CD4-positive, alpha-beta T cell (primary cell): Measurements from ENCODE around the gene DNAAF5. TPM values are rescaled to one million over a fixed set of nuclear protein-coding genes. Genes with fewer than 3 reads are reported as not detected.

Source experiments
- ATAC-seq: fragments of 200-7000 bp; cut with Tn5 transposase; one replicate; pipeline ENCODE4 v1.10.0; 2022; ENCODE audit warnings: mild to moderate bottlenecking; ENCODE audit not compliant: poor library complexity
- CTCF ChIA-PET: fragments of 350-600 bp; sonication (Branson Sonifier 250); formaldehyde crosslinking; loops from one replicate; lab custom pipeline; 2021; ENCODE audit warnings: antibody characterized with exemption, inconsistent platforms; lab: Charles Lee
- POLR2A ChIA-PET: fragments of 350-600 bp; sonication (Branson Sonifier 250); formaldehyde crosslinking; loops from one replicate; lab custom pipeline; 2021; ENCODE audit warnings: antibody characterized with exemption, inconsistent platforms; lab: Charles Lee
- DNase-seq, 14 experiments: peaks; one replicate each; pipeline ENCODE4 v3.0.0-alpha.2; 2013 to 2020; ENCODE audit warnings: mixed read lengths in 2 of 14
- H3K27ac ChIP-seq, 2 donors: one replicate each; pipeline versions ENCODE4 v1.5.1 to v1.7.0; 2013; ENCODE audit warnings: low read length in 2 of 2, low read depth in 1 of 2, mild to moderate bottlenecking in 1 of 2
- H3K27me3 ChIP-seq, 2 experiments: 1 replicate in 1 of 2; 2 replicates in 1 of 2; pipeline versions ENCODE4 v1.6.1 to v1.7.0; 2013; ENCODE audit warnings: low read length in 2 of 2, control low read depth in 1 of 2, mild to moderate bottlenecking in 1 of 2, moderate library complexity in 1 of 2; ENCODE audit not compliant: insufficient read depth in 2 of 2, control insufficient read depth in 1 of 2
- H3K36me3 ChIP-seq: one replicate; pipeline ENCODE4 v1.6.1; 2013; ENCODE audit warnings: low read length, control low read depth; ENCODE audit not compliant: insufficient read depth
- H3K4me1 ChIP-seq: one replicate; pipeline ENCODE4 v1.6.1; 2013; ENCODE audit warnings: low read length, control low read depth; ENCODE audit not compliant: insufficient read depth
- H3K4me3 ChIP-seq: one replicate; pipeline ENCODE4 v1.5.1; 2013; ENCODE audit warnings: mild to moderate bottlenecking, low read length, moderate library complexity
- H3K9me3 ChIP-seq, 2 experiments: 1 replicate in 1 of 2; 2 replicates in 1 of 2; pipeline versions ENCODE4 v1.6.1 to v1.7.0; 2013; ENCODE audit warnings: low read length in 2 of 2, mild to moderate bottlenecking in 2 of 2, control low read depth in 1 of 2, moderate library complexity in 1 of 2; ENCODE audit not compliant: control insufficient read depth in 1 of 2, insufficient read depth in 1 of 2
- H3K27ac Mint-ChIP-seq: one replicate; pipeline ENCODE4 v1.8.0; 2020; ENCODE audit warnings: mixed read lengths
- H3K27me3 Mint-ChIP-seq: one replicate; pipeline ENCODE4 v1.8.0; 2021; ENCODE audit warnings: mixed read lengths
- H3K36me3 Mint-ChIP-seq: one replicate; pipeline ENCODE4 v1.8.0; 2021; ENCODE audit warnings: low read depth, mixed read lengths
- H3K4me1 Mint-ChIP-seq: one replicate; pipeline ENCODE4 v1.8.0; 2021; ENCODE audit warnings: low read depth, mixed read lengths
- H3K4me3 Mint-ChIP-seq: one replicate; pipeline ENCODE4 v1.8.0; 2020; ENCODE audit warnings: mild to moderate bottlenecking, mixed read lengths
- H3K9me3 Mint-ChIP-seq: one replicate; pipeline ENCODE4 v1.8.0; 2020; ENCODE audit warnings: mixed read lengths
- CTCF ChIP-seq: fragments of 200-600 bp; IDR thresholded peaks from one replicate; pipeline ENCODE4 v1.8.0; 2022; ENCODE audit warnings: antibody characterized with exemption, mild to moderate bottlenecking
- intact Hi-C, 2 experiments: fragments of 100-400 bp; cut with DNase I in 1 of 2; cut with micrococcal nuclease in 1 of 2; formaldehyde crosslinking; loops; one replicate each; pipeline versions ENCODE4 v1.15.1 to v1.9.0; 2023 to 2025; cut with DNase I, micrococcal nuclease
- total RNA-seq, 174 experiments: library from RNA in 2 of 174; stranded (reverse) in 2 of 174; gene quantifications; one replicate each; pipeline ENCODE4 v1.2.3 and lab custom pipeline; 2021 to 2026

The DNAAF5 gene
- total RNA-seq, 2 experiments from 2014 or later, result 4.8 to 6.1 TPM

- POLR2A ChIA-PET, result interaction anchor here (1.3 to 2.2 kb wide), 2 partner anchors 10 to 12 kb away, joined by 3 to 5 read pairs; no protein-coding TSS in a partner anchor
- H3K36me3 ChIP-seq, result no peaks in the 10 kb centered on the region
- peaks cover 13% of the 10 kb centered on the region for H3K4me1 Mint-ChIP-seq
- DNase-seq, result no peak
- H3K27ac Mint-ChIP-seq, result peak overlapping the region; percentile 80
- H3K36me3 Mint-ChIP-seq, result no peaks in the 10 kb centered on the region
- ATAC-seq, result no peak
- no peaks in the 10 kb centered on the region for H3K27me3 Mint-ChIP-seq
- intact Hi-C loops, result no loop called here
- TF ChIP-seq CTCF, result no peak
- no peak overlapping the region for H3K4me3 ChIP-seq
- CTCF ChIA-PET, result no interaction called here
- H3K4me3 Mint-ChIP-seq, result peak overlapping the region; percentile 90
- peaks cover 0 to 4% of the 10 kb centered on the region in 2 experiments for H3K27me3 ChIP-seq
- no peaks in the 10 kb centered on the region for H3K9me3 ChIP-seq
- no peak overlapping the region for H3K27ac ChIP-seq
- H3K9me3 Mint-ChIP-seq, result no peaks in the 10 kb centered on the region
- peaks cover 13% of the 10 kb centered on the region for H3K4me1 ChIP-seq
Observed at GRCh38 chr7:713488-714230, 12.8 kb upstream of the DNAAF5 start.

- no peaks in the 10 kb centered on the region for H3K36me3 ChIP-seq
- H3K4me3 ChIP-seq, result no peak overlapping the region
- ATAC-seq (no peak), DNase-seq (no peak)
- intact Hi-C loops, result no loop called here
- no peak for TF ChIP-seq CTCF
- Mint-ChIP-seq H3K36me3 (no peaks in the 10 kb centered on the region), H3K9me3 (no peaks in the 10 kb centered on the region), H3K27ac (peak overlapping the region; percentile 80), H3K4me3 (peak overlapping the region; percentile 90), H3K4me1 (peaks cover 13% of the 10 kb centered on the region), H3K27me3 (no peaks in the 10 kb centered on the region)
- ChIA-PET CTCF (no interaction called here), POLR2A (no interaction called here)
- H3K9me3 ChIP-seq, result no peaks in the 10 kb centered on the region
- H3K27ac ChIP-seq, result no peak overlapping the region
- H3K27me3 ChIP-seq, result peaks cover 0 to 4% of the 10 kb centered on the region in 2 experiments
- H3K4me1 ChIP-seq, result peaks cover 13% of the 10 kb centered on the region
Observed at GRCh38 chr7:714251-714671, 12.2 kb upstream of the DNAAF5 start.

- ChIA-PET POLR2A (no interaction called here), CTCF (no interaction called here)
- Mint-ChIP-seq H3K9me3 (no peaks in the 10 kb centered on the region), H3K4me1 (peaks cover 7% of the 10 kb centered on the region), H3K4me3 (peak overlapping the region; percentile 53), H3K27me3 (no peaks in the 10 kb centered on the region), H3K36me3 (no peaks in the 10 kb centered on the region), H3K27ac (peak overlapping the region; percentile 34)
- Histone ChIP-seq H3K4me3 (no peak overlapping the region), H3K27me3 (peaks cover 0 to 4% of the 10 kb centered on the region in 2 experiments), H3K27ac (no peak overlapping the region), H3K9me3 (peaks cover 0 to 2% of the 10 kb centered on the region in 2 experiments), H3K4me1 (peaks cover 11% of the 10 kb centered on the region), H3K36me3 (no peaks in the 10 kb centered on the region)
- intact Hi-C loops, result loop anchor here in 1 of 2 experiments (5.0 kb wide), 1 partner anchor 124 kb away; no protein-coding TSS in a partner anchor
- ATAC-seq, result no peak
- no peak for TF ChIP-seq CTCF
- no peak for DNase-seq
Observed at GRCh38 chr7:716222-716621, 10.3 kb upstream of the DNAAF5 start.
